H1 (cell line): ENCODE data around the gene DLK2. TPM values are rescaled to one million over a fixed set of nuclear protein-coding genes. Genes with fewer than 3 reads are reported as not detected.

Source experiments
- CTCF ChIA-PET: fragments of 300-600 bp; sonication (Branson Sonifier 250); formaldehyde crosslinking; loops from one replicate; lab custom pipeline; 2021; ENCODE audit not compliant: partially characterized antibody; lab: Charles Lee
- POLR2A ChIA-PET: fragments of 300-600 bp; sonication (Branson Sonifier 250); formaldehyde crosslinking; loops from one replicate; lab custom pipeline; 2021; ENCODE audit warnings: inconsistent platforms; ENCODE audit not compliant: partially characterized antibody; lab: Charles Lee
- DNase-seq, 2 experiments: peaks; one replicate each; pipeline versions ENCODE4 v3.0.0 to v3.0.0-alpha.2; 2010 to 2022; ENCODE audit warnings: low spot score in 2 of 2, low read depth in 1 of 2, mixed read lengths in 1 of 2
- FAIRE-seq: peaks from 2 replicates; lab custom pipeline; 2011; peaks lifted over from hg19 to GRCh38; lab: Jason Lieb, UNC
- H2AFZ ChIP-seq: 2 replicates; pipeline ENCODE4 v1.8.1; 2012; ENCODE audit warnings: low read length, inconsistent platforms
- H2AK5ac ChIP-seq: 2 replicates; pipeline ENCODE4 v1.6.1; 2013; ENCODE audit warnings: low read depth, low read length
- H2BK120ac ChIP-seq: replicated peaks from 2 replicates; pipeline ENCODE3; 2013; ENCODE audit warnings: low read depth, low read length, inconsistent platforms
- H2BK12ac ChIP-seq: 2 replicates; pipeline ENCODE4 v1.6.1; 2013; ENCODE audit warnings: low read depth, low read length
- H2BK15ac ChIP-seq: 2 replicates; pipeline ENCODE4 v1.6.1; 2013; ENCODE audit warnings: low read length
- H2BK20ac ChIP-seq: 2 replicates; pipeline ENCODE4 v1.6.1; 2013; ENCODE audit warnings: low read length
- H2BK5ac ChIP-seq: 2 replicates; pipeline ENCODE4 v1.6.1; 2013; ENCODE audit warnings: low read depth, low read length
- H3K14ac ChIP-seq: 2 replicates; pipeline ENCODE4 v1.6.1; 2013; ENCODE audit warnings: inconsistent platforms; ENCODE audit not compliant: insufficient read length
- H3K18ac ChIP-seq: 2 replicates; pipeline ENCODE4 v1.6.1; 2013; ENCODE audit warnings: low read length; ENCODE audit errors: extremely low read depth
- H3K23ac ChIP-seq: 2 replicates; pipeline ENCODE4 v1.6.1; 2013; ENCODE audit warnings: inconsistent platforms; ENCODE audit not compliant: insufficient read length
- H3K23me2 ChIP-seq: 2 replicates; pipeline ENCODE4 v1.6.1; 2013; ENCODE audit warnings: low read depth, low read length
- H3K27ac ChIP-seq: 2 replicates; pipeline ENCODE4 v1.6.1; 2011; ENCODE audit warnings: low read depth, low read length, inconsistent platforms
- H3K27me3 ChIP-seq, 4 experiments: replicated peaks in 1 of 4; 1 replicate in 1 of 4; 2 replicates in 3 of 4; pipeline versions ENCODE4 v1.6.1 to v1.8.1; 2011 to 2013; ENCODE audit warnings: low read length in 3 of 4, mild to moderate bottlenecking in 3 of 4, inconsistent platforms in 2 of 4, mixed read lengths in 2 of 4, moderate library complexity in 1 of 4; ENCODE audit not compliant: control insufficient read depth in 3 of 4, insufficient read depth in 3 of 4; ENCODE audit errors: extremely low read depth in 1 of 4
- H3K36me3 ChIP-seq, 4 experiments: 2 replicates each; pipeline versions ENCODE4 v1.6.1 to v1.8.1; 2011 to 2013; ENCODE audit warnings: mild to moderate bottlenecking in 4 of 4, low read length in 3 of 4, moderate library complexity in 2 of 4, control low read depth in 1 of 4, inconsistent platforms in 1 of 4; ENCODE audit not compliant: insufficient read depth in 4 of 4, control insufficient read depth in 2 of 4
- H3K4ac ChIP-seq: replicated peaks from 2 replicates; pipeline ENCODE3; 2013; ENCODE audit warnings: low read length, low read depth, mixed read lengths, inconsistent platforms; ENCODE audit not compliant: insufficient read length
- H3K4me1 ChIP-seq, 4 experiments: replicated peaks in 1 of 4; 1 replicate in 1 of 4; 2 replicates in 3 of 4; pipeline versions ENCODE4 v1.6.1 to v1.8.1; 2011 to 2013; ENCODE audit warnings: low read length in 3 of 4, inconsistent platforms in 2 of 4, mixed read lengths in 1 of 4; ENCODE audit not compliant: insufficient read depth in 4 of 4, control insufficient read depth in 3 of 4
- H3K4me2 ChIP-seq, 2 experiments: 2 replicates each; pipeline versions ENCODE4 v1.6.1 to v1.8.1; 2011 to 2013; ENCODE audit warnings: low read depth in 2 of 2, low read length in 2 of 2, control low read depth in 1 of 2, inconsistent platforms in 1 of 2, mild to moderate bottlenecking in 1 of 2; ENCODE audit not compliant: insufficient read depth in 1 of 2
- H3K4me3 ChIP-seq, 4 experiments: fragments of 200-600, 300-600 bp in 1 of 4; sonication (generic), shearing (Covaris generic), sonication (Bioruptor Twin) in 1 of 4; 2 replicates each; pipeline versions ENCODE4 v1.5.1 to v1.8.1; 2011 to 2016; ENCODE audit warnings: low read length in 4 of 4, low read depth in 3 of 4, control low read depth in 2 of 4, inconsistent platforms in 2 of 4, mild to moderate bottlenecking in 2 of 4, mixed read lengths in 1 of 4, moderate library complexity in 1 of 4; ENCODE audit not compliant: insufficient read depth in 2 of 4; ENCODE audit errors: extremely low read depth in 1 of 4
- H3K56ac ChIP-seq: replicated peaks from 2 replicates; pipeline ENCODE3; 2013; ENCODE audit warnings: low read depth, mild to moderate bottlenecking, mixed read lengths, low read length, inconsistent platforms; ENCODE audit not compliant: insufficient read length
- H3K79me1 ChIP-seq: 2 replicates; pipeline ENCODE4 v1.6.1; 2013; ENCODE audit warnings: low read depth, low read length, control low read depth
- H3K79me2 ChIP-seq, 2 experiments: 2 replicates each; pipeline versions ENCODE4 v1.6.1 to v1.8.1; 2012 to 2013; ENCODE audit warnings: low read length in 2 of 2, mild to moderate bottlenecking in 2 of 2, inconsistent platforms in 1 of 2; ENCODE audit not compliant: insufficient read depth in 2 of 2, control insufficient read depth in 1 of 2
- H3K9ac ChIP-seq, 4 experiments: replicated peaks in 1 of 4; 1 replicate in 1 of 4; 2 replicates in 3 of 4; pipeline versions ENCODE4 v1.6.1 to v1.8.1; 2011 to 2013; ENCODE audit warnings: low read depth in 3 of 4, low read length in 3 of 4, control low read depth in 2 of 4, mild to moderate bottlenecking in 2 of 4, moderate library complexity in 2 of 4, inconsistent platforms in 1 of 4; ENCODE audit errors: extremely low read depth in 1 of 4
- H3K9me3 ChIP-seq, 2 experiments: 2 replicates each; pipeline versions ENCODE4 v1.6.1 to v1.8.1; 2012 to 2013; ENCODE audit warnings: mild to moderate bottlenecking in 2 of 2, moderate library complexity in 2 of 2, control low read depth in 1 of 2, inconsistent platforms in 1 of 2, low read depth in 1 of 2, low read length in 1 of 2, mixed read lengths in 1 of 2; ENCODE audit not compliant: insufficient read depth in 2 of 2
- H4K20me1 ChIP-seq, 2 experiments: replicated peaks in 1 of 2; 2 replicates each; pipeline versions ENCODE3 to v1.8.1; 2011 to 2013; ENCODE audit warnings: inconsistent platforms in 2 of 2, low read length in 2 of 2, mild to moderate bottlenecking in 1 of 2; ENCODE audit not compliant: insufficient read depth in 2 of 2, control insufficient read depth in 1 of 2
- H4K5ac ChIP-seq: 2 replicates; pipeline ENCODE4 v1.6.1; 2013; ENCODE audit warnings: low read length, low read depth, mixed read lengths, inconsistent platforms; ENCODE audit not compliant: insufficient read length
- H4K8ac ChIP-seq: 2 replicates; pipeline ENCODE4 v1.8.0; 2013; ENCODE audit warnings: mild to moderate bottlenecking, moderate library complexity, low read length, inconsistent platforms; ENCODE audit not compliant: insufficient read depth; ENCODE audit errors: extremely low read depth
- H4K91ac ChIP-seq: replicated peaks from 2 replicates; pipeline ENCODE3; 2013; ENCODE audit warnings: low read length, mixed read lengths, inconsistent platforms; ENCODE audit not compliant: insufficient read length
- BCL11A ChIP-seq, 2 experiments: IDR thresholded peaks; one replicate each; pipeline ENCODE4 v1.6.1; 2011; ENCODE audit warnings: low read depth in 2 of 2, low read length in 2 of 2, mild to moderate bottlenecking in 2 of 2
- SRF ChIP-seq: IDR thresholded peaks from 2 replicates; pipeline ENCODE4 v1.6.1; 2011; ENCODE audit warnings: mild to moderate bottlenecking, low read depth, low read length, moderate library complexity
- WGBS, 2 experiments: shearing (Covaris generic) in 1 of 2; methylation state at CpG; one replicate each; pipeline versions ENCODE4 v1.1.6 to v1.1.7; 2013 to 2015; ENCODE audit warnings: low lambda C conversion rate in 2 of 2, mixed read lengths in 2 of 2, inconsistent platforms in 1 of 2, low coverage in 1 of 2, missing lambda C conversion rate in 1 of 2; ENCODE audit not compliant: insufficient replicate concordance in 2 of 2, insufficient coverage in 1 of 2, insufficient read length in 1 of 2; ENCODE audit errors: extremely low coverage in 1 of 2, missing lambda C conversion rate in 1 of 2; 5-methylcytosine and 5-hydroxymethylcytosine counted together
- polyA plus RNA-seq, 7 experiments: library from polyadenylated mRNA; depleted of rRNA in 3 of 7; stranded (reverse) in 5 of 7; unstranded in 2 of 7; fragments of >200 nt in 5 of 7; fragments of 200-250 nt in 2 of 7; gene quantifications; 1 replicate in 5 of 7; 2 replicates in 1 of 7; 4 replicates in 1 of 7; pipeline versions ENCODE4 v1.2.1 to v1.2.3, GENCODE V29; 2011 to 2013; ENCODE audit warnings: missing spikeins in 2 of 7, mixed read lengths in 2 of 7
- total RNA-seq: library from RNA; stranded (reverse); fragmentation: NEBNext Ultra II Directional; extraction: Animal tissue kit (Norgen Biotek cat#: 25700); gene quantifications from 2 replicates; pipeline ENCODE4 v1.2.1, GENCODE V29; 2021
- TF ChIP-seq, protein P1 (sequence below): IDR thresholded peaks from 2 replicates; pipeline ENCODE4 v1.6.1; 2011; ENCODE audit warnings: low read depth, mild to moderate bottlenecking, low read length; ENCODE audit not compliant: insufficient read depth

DLK2 gene
- total and polyA plus RNA-seq, 2 of the 8 experiments (the other 6 are each of a cell fraction or from before 2014, with no cell fraction given), result 0.37 to 0.80 TPM

DNA sequence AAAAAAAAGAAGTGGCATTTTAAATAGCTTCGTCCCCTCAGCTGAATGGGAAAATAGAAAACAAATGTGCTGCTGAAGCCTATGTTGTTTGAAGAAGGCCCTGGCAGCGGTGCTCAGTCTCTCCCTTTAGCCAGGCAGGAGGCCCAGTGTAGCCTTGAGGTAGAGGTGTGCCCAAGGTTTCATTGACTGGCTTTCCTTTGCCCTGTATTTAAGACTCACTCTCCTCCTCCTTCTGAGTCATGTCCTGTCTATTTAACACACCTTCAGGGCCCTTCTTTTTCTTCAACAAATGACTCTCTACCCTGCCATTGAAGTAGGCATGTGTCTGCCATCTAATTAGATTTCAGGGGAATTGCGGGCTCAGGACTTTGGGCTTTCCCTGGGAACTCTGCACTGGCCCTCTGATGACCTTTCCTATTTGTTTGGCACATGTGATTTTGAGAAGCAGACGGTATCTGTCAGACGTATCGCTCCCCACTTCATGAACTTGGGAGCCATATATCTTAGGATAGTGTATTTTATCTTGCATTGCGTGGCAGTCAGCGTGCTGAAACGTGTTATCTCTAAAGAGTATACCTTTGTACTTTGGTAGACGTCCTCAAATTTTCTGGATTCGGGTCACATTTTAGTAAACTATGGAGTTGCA, 26.4 kb upstream of the DLK2 start:
- no peak overlapping the region for H2BK5ac ChIP-seq
- H2BK12ac ChIP-seq, result no peak overlapping the region
- no peak overlapping the region for H2AFZ ChIP-seq
- no peak overlapping the region for H3K14ac ChIP-seq
- no peak overlapping the region for H3K23ac ChIP-seq
- WGBS, 2 experiments, result 83% methylated on average over 11 of the region's 11 CpGs; no CpG with 5 or more reads in 1 of the 2 experiments
- peaks cover 17% of the 10 kb centered on the region for H3K79me1 ChIP-seq
- no peak overlapping the region for H2BK120ac ChIP-seq
- no peak overlapping the region for H2BK20ac ChIP-seq
- no peak overlapping the region for H4K8ac ChIP-seq
- peaks cover 5 to 18% (median 13%) of the 10 kb centered on the region in 4 experiments; a peak in 6 of 7 replicates for H3K4me1 ChIP-seq
- H3K9me3 ChIP-seq, result no peaks in the 10 kb centered on the region
- no peak overlapping the region for H3K27ac ChIP-seq
- CTCF ChIA-PET, result interaction anchor here (31.7 to 32.9 kb wide), 2 partner anchors 19 to 26 kb away, joined by 495 to 536 read pairs; partner anchors contain the start of genes DLK2 and LRRC73
- TF ChIP-seq, protein P1, sequence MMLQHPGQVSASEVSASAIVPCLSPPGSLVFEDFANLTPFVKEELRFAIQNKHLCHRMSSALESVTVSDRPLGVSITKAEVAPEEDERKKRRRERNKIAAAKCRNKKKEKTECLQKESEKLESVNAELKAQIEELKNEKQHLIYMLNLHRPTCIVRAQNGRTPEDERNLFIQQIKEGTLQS, result no peak
- TF ChIP-seq SRF, result no peak
- TF ChIP-seq BCL11A (IDR thresholded peaks at IDR 0.05; ENCODE audit: low read depth in 2 of 2, low read length in 2 of 2), result no peak
- H3K9ac ChIP-seq, result peak overlapping the region in 1 of 4 experiments; percentile 37; a peak in 2 of 7 replicates
- no peak overlapping the region for H3K4ac ChIP-seq
- no peak overlapping the region for H3K18ac ChIP-seq
- H3K79me2 ChIP-seq, result peaks cover 17 to 72% of the 10 kb centered on the region in 2 experiments
- peaks cover 5 to 6% of the 10 kb centered on the region in 2 experiments for H4K20me1 ChIP-seq
- H2AK5ac ChIP-seq, result 0 out of 2 replicates have a peak overlapping the region, but pooled peaks have one; percentile 3
- no peak overlapping the region for H4K91ac ChIP-seq
- H3K23me2 ChIP-seq, result peaks cover 4% of the 10 kb centered on the region; the same call in 1 of the 2 replicates
- no peak overlapping the region for H2BK15ac ChIP-seq
- FAIRE-seq, result no peak
- 0 out of 8 replicates have a peak, but pooled peaks cover 0 to 3% (median 0%) of the 10 kb centered on the region in 4 experiments for H3K36me3 ChIP-seq
- DNase-seq, result no peak
- H3K4me3 ChIP-seq, result peak overlapping the region in 1 of 4 experiments; percentile 18; a peak in 1 of 8 replicates
- H4K5ac ChIP-seq, result no peak overlapping the region
- no peak overlapping the region for H3K56ac ChIP-seq
- no peaks in the 10 kb centered on the region for H3K27me3 ChIP-seq
- peak overlapping the region; percentile 21 to 35; a peak in 3 of 4 replicates for H3K4me2 ChIP-seq
- POLR2A ChIA-PET, result interaction anchor here (1.0 to 2.1 kb wide), 5 partner anchors 11 to 46 kb away, joined by 3 to 6 read pairs (median 5); no protein-coding TSS in a partner anchor
